ENCODE data around the gene MEST. TPM values are rescaled to one million over a fixed set of nuclear protein-coding genes. Genes with fewer than 3 reads are reported as not detected.

The MEST gene
- total and polyA plus RNA-seq, 2 donors (not counting 1 experiment from before 2014, with no cell fraction given), result 38.8 to 382 TPM

GRCh38 chr7:130553398-130554029, 61.6 kb downstream of the MEST start:
- H3K4me2 ChIP-seq (ENCODE audit: extremely low read depth, insufficient read depth, low read length), result no peak overlapping the region
- no peaks in the 10 kb centered on the region for H4K20me1 ChIP-seq (ENCODE audit: control insufficient read depth, extremely low read depth, insufficient read depth, low read length)
- H3K79me2 ChIP-seq (ENCODE audit: control insufficient read depth, insufficient read depth, low read length), result no peaks in the 10 kb centered on the region
- no peak overlapping the region for H3K9ac ChIP-seq (ENCODE audit: insufficient read depth, low read length)
- TF ChIP-seq EZH2 (IDR thresholded peaks at IDR 0.05; ENCODE audit: low read length, missing control alignments) (no peak), CTCF (conservative IDR thresholded peaks at IDR 0.05 in 1 of 2, IDR thresholded peaks at IDR 0.05 in 1 of 2; ENCODE audit: low read depth in 1 of 2, low read length in 2 of 2) (no peak)
- no peaks in the 10 kb centered on the region for H3K9me3 ChIP-seq (ENCODE audit: control insufficient read depth, insufficient read depth, low read depth, low read length)
- H3K27me3 ChIP-seq (ENCODE audit: control insufficient read depth, insufficient read depth, low read length), result no peaks in the 10 kb centered on the region
- DNase-seq (ENCODE audit: low read depth in 2 of 2), result peak in 1 of 2 donors; percentile 23
- no peaks in the 10 kb centered on the region for H3K4me1 ChIP-seq (ENCODE audit: control insufficient read depth, extremely low read depth, insufficient read depth, low read length)
- H3K36me3 ChIP-seq (ENCODE audit: control insufficient read depth, insufficient read depth, low read length), result no peaks in the 10 kb centered on the region
- H3K27ac ChIP-seq (ENCODE audit: insufficient read depth, low read length), result no peak overlapping the region
- H3K4me3 ChIP-seq (replicated peaks in 1 of 4; ENCODE audit: control extremely low read depth in 1 of 4, insufficient read depth in 1 of 4, low read depth in 3 of 4, low read length in 4 of 4), result no peak overlapping the region
- H2AFZ ChIP-seq (ENCODE audit: low read length), result no peak overlapping the region

- Histone ChIP-seq H3K9me3 (ENCODE audit: control insufficient read depth, insufficient read depth, low read depth, low read length) (no peaks in the 10 kb centered on the region), H3K4me2 (ENCODE audit: extremely low read depth, insufficient read depth, low read length) (no peak overlapping the region), H3K4me3 (replicated peaks in 1 of 4; ENCODE audit: control extremely low read depth in 1 of 4, insufficient read depth in 1 of 4, low read depth in 3 of 4, low read length in 4 of 4) (no peak overlapping the region), H3K27ac (ENCODE audit: insufficient read depth, low read length) (no peak overlapping the region), H3K9ac (ENCODE audit: insufficient read depth, low read length) (no peak overlapping the region), H4K20me1 (ENCODE audit: control insufficient read depth, extremely low read depth, insufficient read depth, low read length) (no peaks in the 10 kb centered on the region), H3K36me3 (ENCODE audit: control insufficient read depth, insufficient read depth, low read length) (no peaks in the 10 kb centered on the region), H3K79me2 (ENCODE audit: control insufficient read depth, insufficient read depth, low read length) (no peaks in the 10 kb centered on the region), H3K4me1 (ENCODE audit: control insufficient read depth, extremely low read depth, insufficient read depth, low read length) (no peaks in the 10 kb centered on the region), H3K27me3 (ENCODE audit: control insufficient read depth, insufficient read depth, low read length) (no peaks in the 10 kb centered on the region), H2AFZ (ENCODE audit: low read length) (no peak overlapping the region)
- DNase-seq (ENCODE audit: low read depth in 2 of 2), result no peak
- TF ChIP-seq CTCF (conservative IDR thresholded peaks at IDR 0.05 in 1 of 2, IDR thresholded peaks at IDR 0.05 in 1 of 2; ENCODE audit: low read depth in 1 of 2, low read length in 2 of 2) (no peak), EZH2 (IDR thresholded peaks at IDR 0.05; ENCODE audit: low read length, missing control alignments) (no peak)
Measured at GRCh38 chr7:130554481-130554880, 62.6 kb downstream of the MEST start.

Other genes with a start within 250 kb of the MEST start
- gene CPA2, start 225.2 kb upstream of the MEST start, total RNA-seq, result under 0.01 TPM in 1 of 2 replicates, not detected in the other
- gene CPA2, start 225.2 kb upstream of the MEST start, polyA plus RNA-seq, result 0.06 TPM in 1 of 2 replicates, not detected in the other
- gene CPA4, start 198.9 kb upstream of the MEST start, total RNA-seq, result 6.4 and 20.0 TPM in 2 replicates
- 31.5 and 48.3 TPM in 2 replicates for gene CPA4, start 198.9 kb upstream of the MEST start, polyA plus RNA-seq
- gene CPA5, start 147.3 kb upstream of the MEST start, total RNA-seq, result not detected in 2 replicates
- not detected in 2 replicates for gene CPA5, start 147.3 kb upstream of the MEST start, polyA plus RNA-seq
- under 0.01 TPM in 1 of 2 replicates, not detected in the other for gene CPA1, start 111.6 kb upstream of the MEST start, total RNA-seq
- 0.12 TPM in 1 of 2 replicates, not detected in the other for gene CPA1, start 111.6 kb upstream of the MEST start, polyA plus RNA-seq
- 8.0 and 8.3 TPM in 2 replicates for gene CEP41, start 51.1 kb upstream of the MEST start, total RNA-seq
- gene CEP41, start 51.1 kb upstream of the MEST start, polyA plus RNA-seq, result 24.5 and 27.7 TPM in 2 replicates
- gene COPG2, start 176.7 kb downstream of the MEST start, total RNA-seq, result 34.7 and 52.4 TPM in 2 replicates
- 34.3 and 47.8 TPM in 2 replicates for gene COPG2, start 176.7 kb downstream of the MEST start, polyA plus RNA-seq
- gene TSGA13, start 194.5 kb downstream of the MEST start, total RNA-seq, result not detected in 2 replicates
- gene TSGA13, start 194.5 kb downstream of the MEST start, polyA plus RNA-seq, result not detected in 2 replicates
- under 0.01 TPM in 2 replicates for gene KLF14, start 242.1 kb downstream of the MEST start, total RNA-seq
- gene KLF14, start 242.1 kb downstream of the MEST start, polyA plus RNA-seq, result 0.05 and 0.27 TPM in 2 replicates